Common myeloid progenitor, CD34-positive (primary cell): Measurements from ENCODE around the gene RBPMS2.

Experiments used
- CTCF ChIA-PET: fragments of 350-600 bp; sonication (Branson Sonifier 250); formaldehyde crosslinking; loops from one replicate; lab custom pipeline; 2021; ENCODE audit warnings: antibody characterized with exemption; lab: Charles Lee
- POLR2A ChIA-PET: fragments of 350-600 bp; sonication (Branson Sonifier 250); formaldehyde crosslinking; loops from one replicate; lab custom pipeline; 2021; ENCODE audit warnings: antibody characterized with exemption; lab: Charles Lee
- DNase-seq, 3 donors: peaks; one replicate each; pipeline versions ENCODE4 v3.0.0 to v3.0.0-alpha.2; 2013
- H3K27ac ChIP-seq, 2 experiments: 1 replicate in 1 of 2; 2 replicates in 1 of 2; pipeline ENCODE4 v1.7.0; 2013; ENCODE audit warnings: inconsistent platforms in 2 of 2, low read length in 2 of 2, mild to moderate bottlenecking in 2 of 2, low read depth in 1 of 2, moderate library complexity in 1 of 2; ENCODE audit not compliant: severe bottlenecking in 2 of 2, insufficient read depth in 1 of 2, poor library complexity in 1 of 2
- H3K27me3 ChIP-seq, 5 experiments: replicated peaks in 2 of 5; 1 replicate in 3 of 5; 2 replicates in 2 of 5; pipeline versions ENCODE4 v1.6.1 to v1.7.0; 2013; ENCODE audit warnings: low read length in 4 of 5, mild to moderate bottlenecking in 2 of 5, moderate library complexity in 2 of 5, inconsistent platforms in 1 of 5; ENCODE audit not compliant: insufficient read depth in 5 of 5, control insufficient read depth in 4 of 5
- H3K36me3 ChIP-seq, 4 experiments: 1 replicate in 2 of 4; 2 replicates in 2 of 4; pipeline versions ENCODE4 v1.6.1 to v1.7.0; 2013; ENCODE audit warnings: low read length in 3 of 4, control low read depth in 1 of 4, mild to moderate bottlenecking in 1 of 4; ENCODE audit not compliant: control insufficient read depth in 4 of 4, insufficient read depth in 4 of 4
- H3K4me1 ChIP-seq, 4 experiments: 1 replicate in 3 of 4; 2 replicates in 1 of 4; pipeline versions ENCODE4 v1.6.1 to v1.7.1; 2013; ENCODE audit warnings: low read length in 3 of 4, mild to moderate bottlenecking in 3 of 4, control low read depth in 1 of 4, inconsistent platforms in 1 of 4, moderate library complexity in 1 of 4; ENCODE audit not compliant: control insufficient read depth in 4 of 4, insufficient read depth in 4 of 4; ENCODE audit errors: control extremely low read depth in 1 of 4
- H3K4me3 ChIP-seq, 7 experiments: 1 replicate in 4 of 7; 2 replicates in 3 of 7; pipeline versions ENCODE4 v1.5.1 to v1.7.0; 2013; ENCODE audit warnings: mild to moderate bottlenecking in 7 of 7, low read length in 6 of 7, moderate library complexity in 6 of 7, inconsistent platforms in 2 of 7, low read depth in 2 of 7, control low read depth in 1 of 7; ENCODE audit not compliant: insufficient read depth in 4 of 7, control insufficient read depth in 1 of 7; ENCODE audit errors: extremely low read depth in 1 of 7
- H3K9me3 ChIP-seq, 5 experiments: 1 replicate in 4 of 5; 2 replicates in 1 of 5; pipeline versions ENCODE4 v1.6.1 to v1.7.1; 2013; ENCODE audit warnings: low read length in 4 of 5, mild to moderate bottlenecking in 2 of 5, inconsistent platforms in 1 of 5, low read depth in 1 of 5, moderate library complexity in 1 of 5; ENCODE audit not compliant: control insufficient read depth in 4 of 5, insufficient read depth in 2 of 5; ENCODE audit errors: control extremely low read depth in 1 of 5
- WGBS: methylation state at CpG from one replicate; pipeline ENCODE4 v1.1.5; 2013; ENCODE audit not compliant: insufficient coverage; 5-methylcytosine and 5-hydroxymethylcytosine counted together

The RBPMS2 gene

DNA sequence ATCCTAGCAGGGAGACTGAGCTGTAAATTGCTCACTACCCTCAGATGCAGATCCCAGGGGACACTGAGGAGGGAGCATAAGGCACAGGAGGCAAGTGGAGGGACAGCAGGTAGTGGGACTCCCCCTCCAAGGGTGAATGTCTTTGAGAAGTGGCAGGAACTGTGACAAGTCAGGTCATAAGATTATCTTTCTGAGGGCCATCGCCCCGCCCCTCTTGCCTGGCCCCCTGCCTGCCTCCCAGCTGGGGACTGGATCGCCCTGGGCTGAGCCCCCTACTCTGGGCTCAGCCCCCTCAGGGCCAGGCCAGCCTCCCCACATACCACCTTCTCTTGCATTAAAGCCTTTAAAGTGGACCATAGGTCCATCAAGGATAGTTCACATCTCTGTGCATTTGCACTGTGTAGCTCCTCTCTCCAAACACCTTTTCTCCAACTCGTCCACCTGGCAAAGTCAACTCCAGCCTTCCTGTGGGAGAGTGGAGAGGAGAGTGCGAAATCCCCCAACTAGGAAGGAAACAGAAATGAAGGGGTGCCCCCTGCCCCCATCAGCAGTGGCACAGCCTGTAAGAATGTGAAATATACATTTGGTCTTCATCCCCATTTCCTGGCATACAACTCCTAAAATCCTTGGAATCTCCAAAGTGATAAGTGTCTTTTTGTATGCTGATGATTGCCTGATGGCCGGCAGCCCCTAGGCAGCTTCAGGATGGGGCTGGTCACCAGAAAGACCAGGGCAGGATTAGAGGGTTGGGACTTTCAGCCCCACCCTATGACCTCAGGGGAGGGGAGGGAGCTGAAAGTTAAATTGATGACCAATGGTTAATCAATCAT lies 35.3 kb upstream of the RBPMS2 start:
- no peak for DNase-seq
- CTCF ChIA-PET: interaction anchor here (0.5 to 5.4 kb wide), 24 partner anchors 9 to 204 kb away, joined by 3 to 52 read pairs (median 4); partner anchors contain the start of gene PIF1
- H3K4me1 ChIP-seq: peaks cover 0 to 9% (median 2%) of the 10 kb centered on the region in 4 experiments
- H3K4me3 ChIP-seq: no peak overlapping the region
- POLR2A ChIA-PET: interaction anchor here (0.6 kb wide), 2 partner anchors 16 to 115 kb away, joined by 3 to 5 read pairs; no protein-coding TSS in a partner anchor
- no peaks in the 10 kb centered on the region for H3K36me3 ChIP-seq
- no peaks in the 10 kb centered on the region for H3K9me3 ChIP-seq
- H3K27ac ChIP-seq: no peak overlapping the region
- 96% methylated on average over 3 of the region's 6 CpGs for WGBS
- H3K27me3 ChIP-seq: peaks cover 0 to 3% (median 0%) of the 10 kb centered on the region in 5 experiments

DNA sequence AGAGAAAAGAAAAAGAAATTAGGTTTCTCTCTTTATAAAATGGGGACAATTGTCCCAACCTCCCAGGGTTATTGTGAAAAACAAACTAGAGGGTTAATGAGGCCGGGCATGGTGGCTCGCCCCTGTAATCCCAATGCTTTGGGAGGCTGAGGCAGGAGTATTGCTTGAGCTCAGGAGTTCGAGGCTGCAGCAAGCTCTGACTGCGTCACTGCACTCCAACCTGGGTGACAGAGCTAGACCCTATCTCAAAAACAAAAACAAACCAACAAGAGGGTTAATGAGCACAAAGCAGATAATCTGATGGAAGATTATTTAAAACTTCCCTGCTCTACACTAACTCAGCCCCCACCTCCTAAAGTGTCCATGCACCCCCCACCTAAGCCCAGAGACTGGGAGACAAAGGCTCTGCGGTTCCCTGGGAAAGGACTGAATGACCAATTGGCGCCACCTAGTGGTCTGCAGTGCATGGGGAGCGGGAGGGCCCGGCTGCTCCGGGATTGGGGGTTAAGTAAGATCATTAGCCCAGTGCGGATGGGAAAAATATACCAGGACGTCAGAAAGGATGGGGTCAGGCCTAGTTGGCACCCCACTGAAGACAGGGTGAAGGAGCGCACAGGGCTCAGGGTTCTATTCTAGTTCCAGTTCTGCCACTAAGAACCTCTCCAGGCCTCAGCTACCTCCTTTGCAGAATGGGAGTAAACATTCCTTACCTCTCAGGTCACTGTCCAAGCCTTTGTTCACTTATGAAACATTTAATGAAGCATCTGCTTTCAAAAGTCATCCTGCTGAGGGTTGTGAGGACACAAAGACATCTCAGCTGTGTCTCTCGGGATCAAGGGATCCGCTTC lies 34.5 kb upstream of the RBPMS2 start:
- ChIA-PET CTCF (interaction anchor here (0.6 to 5.4 kb wide), 30 partner anchors 8 to 143 kb away, joined by 3 to 52 read pairs (median 4); partner anchors contain the start of gene PIF1), POLR2A (interaction anchor here (0.6 kb wide), 1 partner anchor 114 kb away, joined by 3 read pairs; no protein-coding TSS in a partner anchor)
- Histone ChIP-seq H3K27ac (no peak overlapping the region), H3K36me3 (no peaks in the 10 kb centered on the region), H3K4me3 (no peak overlapping the region), H3K9me3 (no peaks in the 10 kb centered on the region), H3K27me3 (peaks cover 0 to 3% (median 0%) of the 10 kb centered on the region in 5 experiments), H3K4me1 (peaks cover 0 to 9% (median 2%) of the 10 kb centered on the region in 4 experiments)
- peak; percentile 61 to 65 (median 64) for DNase-seq
- WGBS: 29% methylated on average over 11 of the region's 14 CpGs

DNA sequence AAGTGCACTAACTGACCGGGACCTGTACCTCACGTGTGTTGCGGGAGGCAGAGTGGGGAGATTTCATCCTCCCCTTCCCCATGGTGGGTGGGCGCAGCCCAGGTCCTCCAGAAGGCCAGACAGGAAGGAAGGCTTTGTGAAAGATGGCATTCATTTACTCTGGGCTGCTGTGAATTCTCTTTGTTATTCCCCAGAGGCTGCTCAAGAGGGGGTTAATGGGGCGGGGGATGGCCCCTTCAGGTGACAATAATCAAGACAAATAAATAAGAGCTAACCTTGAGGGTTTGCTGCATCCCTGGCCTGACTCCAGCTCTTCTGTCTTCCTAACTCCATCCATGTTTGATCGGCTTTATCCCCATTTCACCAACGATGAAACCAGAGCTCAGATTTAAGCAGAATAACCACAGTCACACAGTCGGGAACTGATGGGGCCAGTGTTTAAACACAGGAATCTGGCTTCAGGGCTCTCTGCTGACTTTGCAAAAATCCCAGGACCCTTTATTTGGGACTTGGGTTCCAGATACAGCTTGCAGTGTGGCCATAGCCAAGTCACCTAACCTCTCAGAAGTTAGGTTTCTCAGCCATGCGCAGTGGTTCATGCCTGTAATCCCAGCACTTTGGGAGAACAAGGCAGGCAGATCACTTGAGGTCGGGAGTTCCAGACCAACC lies 33.5 kb upstream of the RBPMS2 start:
- peaks cover 0 to 3% (median 0%) of the 10 kb centered on the region in 5 experiments for H3K27me3 ChIP-seq
- no peaks in the 10 kb centered on the region for H3K9me3 ChIP-seq
- no peak for DNase-seq
- no peaks in the 10 kb centered on the region for H3K36me3 ChIP-seq
- H3K4me1 ChIP-seq: peaks cover 0 to 9% (median 2%) of the 10 kb centered on the region in 4 experiments
- CTCF ChIA-PET: interaction anchor here (0.6 to 5.4 kb wide), 25 partner anchors 7 to 142 kb away, joined by 3 to 52 read pairs (median 4); partner anchors contain the start of gene PIF1
- POLR2A ChIA-PET: no interaction called here
- no peak overlapping the region for H3K27ac ChIP-seq
- no peak overlapping the region for H3K4me3 ChIP-seq
- WGBS: 84% methylated on average over 7 of the region's 10 CpGs

DNA sequence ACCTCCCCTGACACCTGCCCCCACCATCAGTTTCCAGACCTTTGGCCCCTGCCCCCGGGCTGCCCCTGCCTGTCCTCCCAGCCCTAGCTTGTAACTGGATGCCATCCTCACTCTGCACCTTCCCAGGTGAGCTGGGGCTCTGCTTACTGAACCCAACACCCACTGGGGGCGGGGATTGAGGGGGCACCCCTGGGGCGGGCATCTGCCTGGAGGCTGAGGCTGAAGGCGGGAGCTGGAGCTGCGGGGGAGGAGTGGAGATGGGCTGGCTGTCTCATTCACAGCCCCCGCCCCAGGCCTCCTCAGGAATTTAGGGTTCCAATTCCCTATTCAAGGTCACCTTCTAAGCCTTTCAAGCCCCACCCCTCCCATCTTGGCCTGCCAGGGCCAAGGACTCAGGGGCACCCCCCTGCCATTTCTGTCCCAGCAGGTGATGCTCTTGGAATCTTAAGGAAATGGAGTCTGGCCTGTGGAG lies 32.4 kb upstream of the RBPMS2 start:
- ChIA-PET CTCF (interaction anchor here (1.1 to 2.3 kb wide), 6 partner anchors 12 to 77 kb away, joined by 3 to 10 read pairs (median 4); no protein-coding TSS in a partner anchor), POLR2A (no interaction called here)
- no peak for DNase-seq
- H3K27ac ChIP-seq: no peak overlapping the region
- WGBS: 88% methylated on average over 3 of the region's 6 CpGs
- no peaks in the 10 kb centered on the region for H3K36me3 ChIP-seq
- peaks cover 0 to 3% (median 0%) of the 10 kb centered on the region in 5 experiments for H3K27me3 ChIP-seq
- peaks cover 0 to 5% (median 0%) of the 10 kb centered on the region in 4 experiments for H3K4me1 ChIP-seq
- no peaks in the 10 kb centered on the region for H3K9me3 ChIP-seq
- no peak overlapping the region for H3K4me3 ChIP-seq

DNA sequence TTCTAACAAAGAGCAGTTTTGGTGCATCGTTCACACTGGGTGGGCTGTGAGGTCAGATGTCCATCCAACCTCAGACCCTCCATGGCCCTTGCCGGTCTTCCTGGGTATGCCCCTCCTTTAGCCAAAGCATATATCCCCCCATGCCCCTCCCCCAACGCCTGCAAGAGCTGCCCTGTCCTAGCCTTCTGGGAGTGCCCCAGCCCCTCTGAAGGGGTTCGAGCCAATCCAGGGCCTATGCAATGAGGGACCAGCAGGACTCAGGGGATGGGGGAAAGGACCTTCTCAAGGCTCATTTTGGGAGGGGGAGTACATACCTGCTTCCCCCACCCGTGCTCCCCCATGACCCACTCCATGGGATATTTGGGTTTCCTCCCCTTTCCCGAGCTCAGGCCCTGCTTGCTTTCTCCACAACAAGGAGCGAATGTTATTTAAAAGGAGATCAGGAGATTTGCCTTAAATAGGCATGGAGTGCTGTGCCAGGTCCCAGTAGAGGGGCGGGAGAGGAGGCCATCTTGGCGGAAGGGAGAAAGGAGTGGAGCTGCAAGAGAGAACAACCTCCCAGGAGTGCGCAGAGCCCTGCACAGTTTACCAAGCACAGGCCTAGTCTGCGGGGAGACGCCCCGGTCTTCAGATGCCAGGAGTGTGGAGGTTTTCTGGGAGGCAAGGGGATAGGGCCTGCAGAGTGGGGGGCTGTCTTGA lies 31.8 kb upstream of the RBPMS2 start:
- POLR2A ChIA-PET: no interaction called here
- Histone ChIP-seq H3K4me3 (no peak overlapping the region), H3K27ac (no peak overlapping the region), H3K9me3 (no peaks in the 10 kb centered on the region), H3K4me1 (peaks cover 0 to 5% (median 0%) of the 10 kb centered on the region in 4 experiments), H3K27me3 (peaks cover 0 to 3% (median 0%) of the 10 kb centered on the region in 5 experiments), H3K36me3 (no peaks in the 10 kb centered on the region)
- CTCF ChIA-PET: interaction anchor here (0.9 to 2.3 kb wide), 6 partner anchors 12 to 127 kb away, joined by 3 to 10 read pairs (median 4); no protein-coding TSS in a partner anchor
- 91% methylated on average over 9 of the region's 13 CpGs for WGBS
- DNase-seq: no peak

DNA sequence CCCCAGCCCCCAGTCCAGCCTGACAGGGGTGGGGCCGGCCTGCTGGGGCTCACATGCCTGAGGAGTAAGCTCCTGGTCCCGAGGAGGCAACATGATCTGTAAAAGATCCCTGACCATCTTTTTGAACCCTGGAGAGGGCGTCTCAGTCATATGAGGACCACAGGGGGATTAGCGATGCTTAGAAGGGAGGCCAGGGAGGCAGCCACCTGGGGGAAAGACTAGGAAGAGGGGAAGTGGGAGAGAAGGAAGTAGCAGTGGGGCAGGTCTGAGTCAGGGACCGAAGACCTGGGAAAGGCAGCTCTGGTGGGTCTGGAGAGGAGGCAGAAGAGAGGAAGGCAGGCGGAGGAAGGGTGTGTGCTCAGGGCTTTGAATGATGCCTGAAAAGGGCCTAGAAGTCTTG lies 31.1 kb upstream of the RBPMS2 start:
- no peak for DNase-seq
- Histone ChIP-seq H3K27me3 (peaks cover 0 to 3% (median 0%) of the 10 kb centered on the region in 5 experiments), H3K4me1 (peaks cover 0 to 2% (median 0%) of the 10 kb centered on the region in 4 experiments), H3K9me3 (no peaks in the 10 kb centered on the region), H3K27ac (no peak overlapping the region), H3K4me3 (no peak overlapping the region), H3K36me3 (no peaks in the 10 kb centered on the region)
- 86% methylated on average over 6 of the region's 6 CpGs for WGBS
- ChIA-PET CTCF (interaction anchor here (0.9 to 2.3 kb wide), 4 partner anchors 13 to 127 kb away, joined by 3 to 10 read pairs (median 4); no protein-coding TSS in a partner anchor), POLR2A (no interaction called here)
